SHP77 treated with DMSO at 0.1 percent for 48 hours (cell line): ENCODE results near the gene GRIN2C.
"Not testable (repeated sequence)": the region's sequence is repeated elsewhere in the genome, so short reads cannot be mapped to it uniquely, and the experiment has no call there.

Experiments used
- DNase-seq: peaks from one replicate; lab custom pipeline; 2025; lab: John Stamatoyannopoulos, UW

Gene GRIN2C

DNA sequence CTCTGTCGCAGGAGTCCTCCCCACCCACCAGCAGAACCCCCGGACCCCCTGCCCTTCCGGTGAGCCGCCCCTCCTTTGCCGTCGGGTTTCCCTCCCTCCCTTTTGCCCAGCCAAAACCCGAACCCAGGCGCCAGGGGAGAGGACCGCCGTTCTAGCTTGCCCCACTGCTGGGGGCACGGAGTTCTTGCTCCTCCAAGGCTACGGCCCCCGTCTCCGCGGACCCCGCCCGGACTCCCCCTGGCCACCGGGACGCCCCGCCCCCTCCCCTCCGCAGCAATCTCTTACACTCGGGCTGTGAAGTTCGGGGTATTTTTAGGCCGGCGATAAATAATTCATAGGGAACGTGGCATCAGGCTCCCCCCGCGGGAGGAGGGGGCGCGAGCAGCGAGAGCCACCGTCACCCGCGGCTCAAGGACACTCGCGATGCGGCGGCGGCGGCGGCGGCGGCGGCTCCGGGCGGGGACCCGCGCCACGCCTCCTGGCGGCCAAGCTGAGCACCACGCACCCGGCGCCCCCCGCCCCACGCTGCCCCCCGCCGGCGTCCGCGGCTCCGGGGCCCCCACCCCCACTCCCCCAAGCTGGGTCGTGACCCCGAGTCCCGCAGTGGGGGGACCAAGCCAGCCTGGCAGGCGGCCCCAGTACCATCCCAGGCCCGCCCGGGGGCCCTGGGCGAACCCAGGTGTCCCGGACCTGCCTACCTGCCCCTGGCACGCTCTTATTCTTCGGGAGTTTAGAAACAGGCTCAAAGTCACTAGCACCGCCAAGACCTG is at the start of gene GRIN2C:
GRIN2C (minus strand) TSS at position 427 of the 770 bp plus-strand sequence. CDS start 4,793 bp downstream, outside the sequence.
- DNase-seq, result no peak

DNA sequence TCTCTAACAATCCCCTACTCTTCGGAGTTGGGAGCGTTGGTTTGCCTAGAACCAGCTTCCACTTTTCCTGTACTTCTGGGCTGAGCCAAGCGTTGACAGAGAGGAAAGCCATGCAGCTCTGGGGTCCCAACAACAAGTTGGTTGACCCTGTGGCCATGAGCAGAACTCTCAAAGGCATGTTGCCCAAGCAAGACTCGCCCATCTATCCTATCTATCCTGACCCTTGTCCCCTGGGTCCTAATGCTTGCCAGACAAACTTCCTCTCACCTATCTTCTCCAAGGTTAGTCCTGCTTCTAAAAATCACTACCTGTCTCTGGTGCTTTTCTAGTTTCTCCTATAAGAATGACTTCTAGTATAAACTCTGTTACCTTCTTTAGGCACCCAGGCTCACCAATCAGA is 49.4 kb upstream of the GRIN2C start:
- DNase-seq, result not testable (repeated sequence)

DNA sequence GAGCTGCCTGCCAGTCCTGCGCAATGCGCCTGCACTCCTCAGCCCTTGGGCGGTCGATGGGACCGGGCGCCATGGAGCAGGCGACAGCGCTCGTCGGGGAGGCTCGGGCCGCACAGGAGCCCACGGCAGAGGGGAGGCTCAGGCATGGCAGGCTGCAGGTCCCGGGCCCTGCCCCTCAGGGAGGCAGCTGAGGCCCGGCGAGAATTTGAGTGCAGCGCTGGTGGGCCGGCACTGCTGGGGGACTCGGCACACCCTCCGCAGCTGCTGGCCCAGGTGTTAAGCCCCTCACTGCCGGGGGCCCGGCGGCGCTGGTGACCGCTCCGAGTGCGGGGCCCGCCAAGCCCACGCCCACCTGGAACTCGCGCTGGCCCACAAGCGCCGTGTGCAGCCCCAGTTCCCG is 47.3 kb upstream of the GRIN2C start:
- DNase-seq, result no peak

GRCh38 chr17:74906214-74906793 is 46.6 kb upstream of the GRIN2C start:
- not testable (repeated sequence) for DNase-seq

GRCh38 chr17:74904687-74905409 is 45.2 kb upstream of the GRIN2C start:
- no peak for DNase-seq

DNA sequence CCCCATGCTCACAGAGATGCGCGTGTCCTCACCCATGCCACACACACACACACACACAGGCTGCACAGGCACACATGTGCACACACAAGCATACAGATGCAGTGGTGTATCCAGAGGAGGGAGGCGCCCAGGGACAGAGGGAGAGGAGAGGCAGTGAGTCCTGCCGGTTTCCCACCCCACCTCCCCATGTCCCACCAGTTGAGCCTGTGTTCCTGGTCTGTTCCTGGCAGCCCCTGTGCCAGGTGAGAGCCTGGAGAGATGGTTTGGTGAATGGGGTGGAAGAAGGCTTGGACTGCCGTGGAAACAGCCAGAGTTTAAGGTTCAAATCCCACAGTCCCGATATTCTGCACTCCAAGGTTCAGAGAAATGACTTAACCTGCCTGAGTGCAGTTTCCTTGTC is 44.0 kb upstream of the GRIN2C start:
- DNase-seq, result no peak

DNA sequence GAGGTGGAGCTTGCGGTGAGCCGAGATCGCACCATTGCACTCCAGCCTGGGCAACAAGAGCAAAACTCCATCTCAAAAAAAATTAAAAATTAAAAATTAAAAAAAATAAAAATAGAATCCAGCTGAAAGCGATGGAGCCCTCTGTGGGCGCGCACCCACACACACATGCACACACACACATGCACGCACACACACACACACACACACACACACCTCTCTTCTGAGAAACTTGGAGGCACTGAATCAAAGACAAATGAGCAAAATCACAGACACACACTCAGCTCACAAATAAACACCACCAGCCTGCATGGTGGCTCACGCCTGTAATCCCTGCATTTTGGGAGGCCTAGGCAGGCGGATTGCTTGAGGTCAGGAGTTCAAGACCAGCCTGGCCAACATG is 43.3 kb upstream of the GRIN2C start:
- DNase-seq, result no peak

DNA sequence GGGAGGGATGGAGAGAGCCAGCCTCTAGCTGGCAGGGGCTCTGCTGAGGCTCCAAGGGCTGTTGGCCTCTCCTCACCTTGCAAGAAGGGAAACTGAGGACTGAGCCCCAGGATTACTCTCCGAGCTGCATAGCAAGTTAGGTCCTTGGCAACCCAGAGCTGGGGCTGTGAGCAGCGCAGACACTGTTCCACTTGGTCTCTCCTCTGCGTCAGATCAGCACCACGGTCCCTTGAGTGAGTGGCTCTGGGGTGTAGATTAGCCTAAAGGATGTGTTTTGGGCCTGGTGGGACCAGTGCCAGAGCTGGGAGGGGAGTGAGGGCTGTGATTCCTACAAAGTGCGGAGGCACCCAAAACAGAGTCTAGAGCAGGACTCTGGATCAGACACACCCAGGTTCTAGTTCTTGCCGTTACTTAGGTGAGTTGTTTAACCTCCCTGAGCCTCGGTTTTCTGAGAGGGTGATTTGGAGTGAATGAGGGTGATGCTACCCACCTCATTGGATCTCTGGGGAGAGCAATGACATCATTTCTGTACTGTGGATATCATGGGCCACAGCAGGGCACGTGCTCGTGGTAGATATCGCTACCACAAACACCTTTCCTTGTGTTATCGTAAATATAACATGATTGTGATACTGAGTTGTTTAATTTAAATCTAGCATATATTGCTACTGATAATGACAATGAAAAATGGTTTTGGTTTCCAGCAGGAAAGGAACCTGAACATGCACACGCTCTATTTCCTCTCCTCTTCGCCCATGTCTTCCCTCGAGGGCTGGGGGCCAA is 41.9 kb upstream of the GRIN2C start:
- no peak for DNase-seq

GRCh38 chr17:74900208-74900607 is 40.5 kb upstream of the GRIN2C start:
- DNase-seq, result no peak

DNA sequence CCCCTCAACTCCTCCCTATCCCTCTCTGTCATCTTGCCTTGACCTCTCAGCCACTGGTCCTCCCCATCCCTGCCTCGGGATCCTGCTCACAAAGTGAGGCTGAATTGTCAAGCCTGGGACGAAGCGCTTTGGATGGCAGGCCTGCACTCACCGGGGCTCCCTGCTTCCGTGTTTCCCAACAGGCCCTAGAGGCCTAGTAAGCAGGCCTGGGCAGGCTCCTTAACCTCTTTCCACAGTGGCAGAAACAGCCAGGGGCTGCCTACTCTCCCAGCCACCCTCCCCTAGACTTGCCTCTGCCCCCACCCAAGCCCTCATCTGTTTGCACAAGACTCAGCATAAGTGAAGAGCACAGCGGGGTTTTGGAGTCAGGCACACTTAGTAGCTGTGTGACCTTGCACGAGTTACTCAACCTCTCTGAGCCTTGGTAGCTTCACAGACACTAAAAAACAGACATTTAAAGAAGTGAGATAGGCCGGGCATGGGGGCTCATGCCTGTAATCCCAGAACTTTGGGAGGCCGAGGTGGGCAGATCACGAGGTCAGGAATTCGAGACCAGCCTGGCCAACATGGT is 38.8 kb upstream of the GRIN2C start:
- DNase-seq, result no peak

GRCh38 chr17:74893936-74894671 is 34.4 kb upstream of the GRIN2C start:
- DNase-seq, result no peak

- DNase-seq, result no peak
These were observed 33.6 kb upstream of the GRIN2C start, which contains the start of gene FADS6 for GRCh38 chr17:74892974-74893911. Gene FADS6, minus strand, starts transcription at chr17:74893633. Its CDS starts 38 bp downstream, at chr17:74893595.

DNA sequence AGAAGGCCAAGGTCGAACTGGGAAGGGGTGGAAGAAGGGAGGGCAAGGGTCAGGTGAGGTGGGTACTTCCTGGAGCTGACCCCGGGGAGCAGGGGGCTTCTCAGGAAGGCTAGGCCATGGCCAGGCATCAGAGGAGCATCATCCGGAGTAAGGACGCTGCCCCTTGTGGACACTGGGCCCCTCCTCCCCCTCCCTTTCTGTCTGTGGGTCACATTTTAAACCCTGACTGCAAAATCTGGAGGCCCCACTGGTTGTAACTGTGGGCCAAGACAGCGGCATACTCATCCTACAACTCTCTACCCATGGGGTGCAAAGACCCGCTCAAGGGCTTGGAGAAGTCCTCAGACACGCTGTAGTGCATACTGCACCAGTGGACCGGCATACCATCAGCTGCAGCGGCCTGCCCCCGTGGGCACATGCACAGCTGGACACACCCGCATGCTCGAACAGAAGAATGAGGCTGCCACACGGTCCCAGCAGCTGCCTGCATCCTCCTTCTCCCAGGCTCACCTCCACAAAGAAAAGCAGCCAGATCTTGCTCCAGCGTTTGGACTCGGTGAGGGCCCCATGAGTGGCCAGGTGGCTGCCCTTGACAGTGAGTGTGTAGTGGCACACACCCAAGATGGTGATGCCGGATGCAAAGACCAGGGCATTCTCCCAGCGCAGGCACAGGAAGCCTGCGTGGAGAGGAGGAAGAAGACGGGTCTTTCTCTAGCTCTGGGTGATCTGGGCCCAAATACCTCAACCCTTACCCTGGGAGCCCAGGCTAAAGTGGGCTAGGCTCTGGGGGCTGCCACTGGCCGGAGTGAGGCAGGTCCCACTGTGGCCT is 32.5 kb upstream of the GRIN2C start:
- no peak for DNase-seq

DNA sequence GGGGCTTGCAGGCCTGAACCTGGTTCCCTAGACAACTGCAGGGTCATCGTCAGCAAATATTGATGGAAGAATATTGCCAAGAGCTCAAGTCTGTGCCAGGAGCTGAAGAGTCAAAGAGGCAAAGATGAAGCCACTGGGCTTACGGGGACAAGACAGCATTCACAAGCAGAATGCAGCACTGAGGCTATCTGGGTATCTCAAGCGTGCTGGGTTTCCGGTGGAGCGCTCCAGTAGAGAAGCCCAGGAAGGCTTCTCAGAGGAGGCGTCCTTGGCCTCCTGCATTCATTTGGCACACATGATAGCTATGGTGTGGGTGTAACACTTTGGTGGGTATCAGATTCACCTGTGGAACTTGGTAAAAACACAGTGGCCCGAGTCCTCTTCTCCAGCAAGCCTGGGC is 30.9 kb upstream of the GRIN2C start:
- no peak for DNase-seq

GRCh38 chr17:74888469-74888868 is 28.8 kb upstream of the GRIN2C start:
- no peak for DNase-seq

DNA sequence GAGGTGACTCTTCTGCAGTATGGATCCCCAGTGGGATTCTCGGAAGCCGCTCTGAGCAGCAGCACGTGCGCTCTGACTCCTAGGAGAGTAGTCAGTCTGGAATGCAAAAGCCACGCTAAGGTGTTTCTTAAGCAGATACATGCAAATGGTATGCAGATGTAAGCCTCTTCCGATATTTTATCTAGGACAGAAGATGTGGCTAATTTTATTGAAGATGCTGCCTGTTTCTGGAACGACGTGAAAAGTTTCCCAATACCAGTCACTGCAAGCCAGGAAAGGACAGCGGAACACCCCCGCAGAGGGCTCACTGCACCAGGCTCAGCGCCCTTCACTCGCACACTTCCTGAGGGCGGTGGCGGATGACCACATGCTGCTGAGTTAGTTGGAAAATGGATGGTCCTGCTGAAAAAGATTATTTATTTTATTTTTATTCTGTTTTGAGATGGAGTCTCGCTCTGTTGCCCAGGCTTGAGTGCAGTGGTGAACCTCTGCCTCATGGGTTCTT is 23.6 kb upstream of the GRIN2C start:
- no peak for DNase-seq

DNA sequence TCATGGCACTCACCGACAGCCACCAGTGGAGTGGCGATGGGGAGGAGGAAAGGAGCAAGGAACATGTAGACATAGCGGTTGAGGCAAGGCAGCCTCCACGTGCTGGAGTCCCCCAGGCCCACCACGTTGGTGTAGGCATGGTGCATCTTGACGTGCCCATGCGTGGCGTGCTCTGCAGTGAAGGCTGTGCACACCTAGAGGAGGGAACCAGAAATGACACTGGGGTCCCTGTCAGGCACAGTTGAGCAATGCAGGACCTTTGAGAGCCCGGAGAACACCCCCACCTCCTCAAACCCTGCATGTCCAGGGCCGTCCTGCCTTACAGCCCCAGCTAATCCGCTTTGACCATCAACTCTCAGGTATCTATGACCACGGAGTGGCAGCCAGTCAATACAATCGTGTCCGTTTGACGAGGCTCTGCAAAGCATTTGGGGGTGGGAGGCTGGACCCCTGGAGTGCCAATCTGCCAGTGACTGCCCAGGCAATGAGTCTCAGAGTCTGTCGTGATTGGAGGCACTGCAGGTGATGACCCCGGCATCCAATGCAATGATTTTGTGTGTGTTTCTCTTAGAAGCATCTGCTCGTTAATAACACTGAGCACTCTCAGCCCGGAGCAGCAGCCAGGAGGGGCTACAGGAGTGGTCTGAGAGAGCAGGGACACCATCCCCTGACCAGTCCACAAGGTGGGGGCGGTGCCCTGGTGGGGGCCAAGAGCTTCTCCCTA is 23.0 kb upstream of the GRIN2C start:
- DNase-seq, result no peak

DNA sequence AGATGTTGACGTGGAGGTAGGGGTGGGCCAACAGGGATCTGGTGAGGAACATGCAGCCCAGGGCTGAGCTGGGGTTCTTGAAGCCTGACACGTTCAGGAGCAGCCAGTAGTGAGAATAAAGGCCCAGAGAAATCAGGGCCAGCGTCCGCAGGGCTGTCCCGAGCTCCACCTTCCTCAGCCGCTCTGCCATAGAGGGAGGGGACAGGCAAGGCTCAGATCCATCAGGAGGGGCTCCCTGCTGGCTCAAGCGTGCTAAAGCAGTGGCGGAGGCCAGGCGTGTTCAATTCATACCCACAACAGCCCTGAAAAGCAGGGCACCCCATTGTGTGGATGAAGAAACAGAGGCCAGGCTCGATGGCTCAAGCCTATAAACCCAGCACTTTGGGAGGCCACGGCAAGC is 21.4 kb upstream of the GRIN2C start:
- DNase-seq, result no peak
